ENCODE measurements around the gene TMEM17.

- TF ChIP-seq CTCF (conservative IDR thresholded peaks at IDR 0.05; ENCODE audit: low read depth in 2 of 2): no peak
- no peak for TF ChIP-seq EZH2phosphoT487 (IDR thresholded peaks at IDR 0.05; ENCODE audit: unreplicated experiment)
- TF ChIP-seq CREB1 (CRISPR knock-in tag; IDR thresholded peaks at IDR 0.05; ENCODE audit: low read depth): no peak
- no peak for TF ChIP-seq REST (IDR thresholded peaks at IDR 0.05; ENCODE audit: unreplicated experiment)
- TF ChIP-seq POLR2AphosphoS5 (IDR thresholded peaks at IDR 0.05; ENCODE audit: low read depth): no peak
- no peak for TF ChIP-seq ZNF331 (CRISPR knock-in tag; IDR thresholded peaks at IDR 0.05; ENCODE audit: low read depth)
These were observed 21.6 kb upstream of the TMEM17 start for GRCh38 chr2:62527478-62528210.
